HG03159 (cell line): Measurements from ENCODE around the gene CELF2.
"Not testable (repeated sequence)": the region's sequence is repeated elsewhere in the genome, so short reads cannot be mapped to it uniquely, and the experiment has no call there.

ENCODE experiments used
- ATAC-seq: cut with Tn5 transposase; IDR thresholded peaks from one replicate; pipeline ENCODE4 v1.9.1; 2021; ENCODE audit warnings: mild to moderate bottlenecking, moderate library complexity; ENCODE audit not compliant: unreplicated experiment

CELF2 gene

GRCh38 chr10:11336722-11337162 lies 319.1 kb downstream of the CELF2 start:
- ATAC-seq = no peak

- ATAC-seq = no peak
These were observed 319.8 kb downstream of the CELF2 start for GRCh38 chr10:11337516-11337915.

- no peak for ATAC-seq
These were observed 320.6 kb downstream of the CELF2 start for GRCh38 chr10:11338160-11338844.

GRCh38 chr10:11339013-11339412 lies 321.3 kb downstream of the CELF2 start:
- no peak for ATAC-seq

- ATAC-seq = no peak
These were observed 322.0 kb downstream of the CELF2 start for GRCh38 chr10:11339660-11340059.

- no peak for ATAC-seq
These were observed 323.8 kb downstream of the CELF2 start for GRCh38 chr10:11341283-11341960.

GRCh38 chr10:11344081-11344480 lies 326.4 kb downstream of the CELF2 start:
- no peak for ATAC-seq

GRCh38 chr10:11344550-11344949 lies 326.9 kb downstream of the CELF2 start:
- no peak for ATAC-seq

GRCh38 chr10:11345224-11346054 lies 327.8 kb downstream of the CELF2 start:
- ATAC-seq = peak; percentile 87

GRCh38 chr10:11347580-11347979 lies 329.9 kb downstream of the CELF2 start:
- not testable (repeated sequence) for ATAC-seq

GRCh38 chr10:11351801-11352200 lies 334.1 kb downstream of the CELF2 start:
- no peak for ATAC-seq

- ATAC-seq = no peak
These were observed 335.6 kb downstream of the CELF2 start for GRCh38 chr10:11353006-11353896.

- ATAC-seq = no peak
These were observed 337.2 kb downstream of the CELF2 start for GRCh38 chr10:11354823-11355222.

- no peak for ATAC-seq
These were observed 337.9 kb downstream of the CELF2 start for GRCh38 chr10:11355592-11355991.

- no peak for ATAC-seq
These were observed 339.8 kb downstream of the CELF2 start for GRCh38 chr10:11357439-11357838.

- ATAC-seq = no peak
These were observed 340.3 kb downstream of the CELF2 start for GRCh38 chr10:11358011-11358410.

- no peak for ATAC-seq
These were observed 341.4 kb downstream of the CELF2 start for GRCh38 chr10:11358923-11359575.

- ATAC-seq = no peak
These were observed 342.2 kb downstream of the CELF2 start for GRCh38 chr10:11359869-11360268.

- ATAC-seq = no peak
These were observed 345.8 kb downstream of the CELF2 start for GRCh38 chr10:11363497-11363896.

GRCh38 chr10:11364241-11364640 lies 346.6 kb downstream of the CELF2 start:
- no peak for ATAC-seq
